K562 (cell line): ENCODE data around the gene EPB41L2. TPM values are rescaled to one million over a fixed set of nuclear protein-coding genes. Genes with fewer than 3 reads are reported as not detected.

Experiments
- ATAC-seq: fragments of 200-7000 bp; cut with Tn5 transposase; 3 replicates; pipeline ENCODE4 v1.9.1; 2020; ENCODE audit warnings: moderate library complexity
- BruUV-seq: library from RNA; stranded (reverse); fragments of 400-500 nt; replicated peaks from 2 replicates; lab custom pipeline; 2021; lab: Mats Ljungman, UMichigan
- CTCF ChIA-PET: fragments of 300-600 bp; formaldehyde crosslinking; extraction: SDS; loops from one replicate; lab custom pipeline; 2021; ENCODE audit warnings: low intra/inter-chr PET ratio; lab: Yijun Ruan, JAX
- POLR2A ChIA-PET: fragments of 300-600, 350-650 bp; sonication (Branson Sonifier 250); formaldehyde crosslinking; extraction: SDS; loops from one replicate; lab custom pipeline; 2021; ENCODE audit warnings: antibody characterized with exemption, inconsistent platforms; lab: Yijun Ruan, JAX
- DNase-seq, 4 experiments: peaks; one replicate each; pipeline versions ENCODE4 v3.0.0 to v3.0.0-alpha.2; 2011 to 2018; ENCODE audit warnings: low spot score in 3 of 4, mixed read lengths in 3 of 4; ENCODE audit errors: extremely low read depth in 1 of 4
- FAIRE-seq: peaks from 2 replicates; lab custom pipeline; 2011; peaks lifted over from hg19 to GRCh38; lab: Jason Lieb, UNC
- H2AFZ ChIP-seq: 2 replicates; pipeline ENCODE4 v1.6.0; 2011; ENCODE audit warnings: low read depth, low read length, control low read depth, inconsistent platforms
- H3K27ac ChIP-seq: fragments of 200-600 bp; 3 replicates; pipeline ENCODE4 v1.8.0; 2011; ENCODE audit warnings: low read depth, mild to moderate bottlenecking, control low read depth, inconsistent platforms, low read length, moderate library complexity, mixed read lengths; ENCODE audit errors: extremely low read depth
- H3K27me3 ChIP-seq, 2 experiments: fragments of 300-600 bp in 1 of 2; 2 replicates in 1 of 2; 3 replicates in 1 of 2; pipeline versions ENCODE4 v1.6.0 to v1.8.0; 2011; ENCODE audit warnings: inconsistent platforms in 2 of 2, low read length in 2 of 2, mild to moderate bottlenecking in 1 of 2, mixed read lengths in 1 of 2, moderate library complexity in 1 of 2; ENCODE audit not compliant: control insufficient read depth in 2 of 2, insufficient read depth in 2 of 2
- H3K36me3 ChIP-seq: fragments of 300-600 bp; 3 replicates; pipeline ENCODE4 v1.8.0; 2011; ENCODE audit warnings: mild to moderate bottlenecking, low read length, inconsistent platforms; ENCODE audit not compliant: control insufficient read depth, insufficient read depth
- H3K4me1 ChIP-seq, 2 experiments: fragments of 200-600 bp in 1 of 2; replicated peaks in 1 of 2; 2 replicates in 1 of 2; 3 replicates in 1 of 2; pipeline versions ENCODE4 v1.5.1 to v1.8.0; 2011; ENCODE audit warnings: inconsistent platforms in 2 of 2, low read length in 2 of 2, mild to moderate bottlenecking in 1 of 2, mixed read lengths in 1 of 2, moderate library complexity in 1 of 2; ENCODE audit not compliant: control insufficient read depth in 2 of 2, insufficient read depth in 2 of 2
- H3K4me2 ChIP-seq: 2 replicates; pipeline ENCODE4 v1.6.1; 2011; ENCODE audit warnings: low read length, control low read depth, inconsistent platforms, mixed read lengths; ENCODE audit not compliant: insufficient read depth
- H3K4me3 ChIP-seq: fragments of 200-600 bp; sonication (generic), shearing (Covaris generic); 2 replicates; pipeline ENCODE4 v1.5.1; 2016; ENCODE audit warnings: control low read depth, inconsistent platforms
- H3K79me2 ChIP-seq: fragments of 200-600 bp; 3 replicates; pipeline ENCODE4 v1.8.0; 2011; ENCODE audit warnings: low read length, inconsistent platforms; ENCODE audit not compliant: control insufficient read depth, insufficient read depth
- H3K9ac ChIP-seq, 2 experiments: 2 replicates each; pipeline versions ENCODE4 v1.6.0 to v1.6.1; 2011; ENCODE audit warnings: low read depth in 2 of 2, low read length in 2 of 2, control low read depth in 1 of 2, inconsistent platforms in 1 of 2, mild to moderate bottlenecking in 1 of 2, mixed read lengths in 1 of 2; ENCODE audit not compliant: insufficient read depth in 1 of 2
- H3K9me1 ChIP-seq: one replicate; pipeline ENCODE4 v1.6.0; 2011; ENCODE audit warnings: inconsistent platforms, mild to moderate bottlenecking, low read length, moderate library complexity; ENCODE audit not compliant: control insufficient read depth, insufficient read depth
- H3K9me3 ChIP-seq: replicated peaks from 2 replicates; pipeline ENCODE4 v1.5.1; 2011; ENCODE audit warnings: low read depth, low read length, inconsistent platforms; ENCODE audit not compliant: control insufficient read depth, insufficient read depth
- H4K20me1 ChIP-seq: replicated peaks from 2 replicates; pipeline ENCODE4 v1.6.1; 2011; ENCODE audit warnings: low read length, inconsistent platforms, mixed read lengths; ENCODE audit not compliant: control insufficient read depth, insufficient read depth
- ARID1B ChIP-seq: fragments of 450-650 bp; IDR thresholded peaks from 2 replicates; pipeline ENCODE4 v1.6.1; 2016; ENCODE audit warnings: antibody characterized with exemption, mild to moderate bottlenecking, inconsistent platforms
- EP300 ChIP-seq: IDR thresholded peaks from 2 replicates; pipeline ENCODE4 v1.6.1; 2012; ENCODE audit warnings: low read length, improper control_type of control experiment
- MAFF ChIP-seq: IDR thresholded peaks from 2 replicates; pipeline ENCODE4 v1.6.1; 2012; ENCODE audit warnings: low read length, improper control_type of control experiment
- MLLT1 ChIP-seq, 2 experiments: fragments of 450-650 bp; IDR thresholded peaks; 2 replicates each; pipeline ENCODE4 v1.6.1; 2016
- SNAPC5 ChIP-seq: fragments of 250-450 bp; sonication (Bioruptor Pico); IDR thresholded peaks from 2 replicates; pipeline ENCODE4 v1.8.0; 2021; ENCODE audit warnings: moderate library complexity, mild to moderate bottlenecking, inconsistent platforms
- SOX6 ChIP-seq: fragments of 450-650 bp; IDR thresholded peaks from 2 replicates; pipeline ENCODE4 v1.6.1; 2014; ENCODE audit warnings: mild to moderate bottlenecking
- TAL1 ChIP-seq: fragments of 450-650 bp; IDR thresholded peaks from 2 replicates; pipeline ENCODE4 v1.6.1; 2016; ENCODE audit warnings: mild to moderate bottlenecking
- ZEB2 ChIP-seq: fragments of 450-650 bp; IDR thresholded peaks from 2 replicates; pipeline ENCODE4 v1.6.1; 2016
- ZNF3 ChIP-seq: fragments of 250-450 bp; sonication (Bioruptor Pico); IDR thresholded peaks from 2 replicates; pipeline ENCODE4 v1.5.0; 2021; ENCODE audit warnings: mild to moderate bottlenecking, moderate library complexity
- ZNF77 ChIP-seq: fragments of 250-450 bp; sonication (Bioruptor Pico); IDR thresholded peaks from 2 replicates; pipeline ENCODE4 v1.5.0; 2020
- WGBS: fragments of 100-300 bp; shearing (Covaris generic); methylation state at CpG from one replicate; pipeline ENCODE4 v1.1.6; 2016; ENCODE audit warnings: low coverage, mixed read lengths; ENCODE audit not compliant: insufficient coverage; ENCODE audit errors: missing lambda C conversion rate; 5-methylcytosine and 5-hydroxymethylcytosine counted together
- in situ Hi-C: fragments of 300-500 bp; cut with MboI; formaldehyde crosslinking; loops from 4 replicates; pipeline ENCODE4 v1.15.0; 2018; ENCODE audit warnings: inconsistent platforms, mixed read lengths
- intact Hi-C: fragments of 100-400 bp; cut with micrococcal nuclease; formaldehyde crosslinking; loops from 2 replicates; pipeline ENCODE4 v1.14.2; 2022
- polyA plus RNA-seq, 8 experiments: library from polyadenylated mRNA; depleted of rRNA in 4 of 8; stranded (reverse) in 5 of 8; unstranded in 3 of 8; fragments of >200 nt; fragmentation: Nextera tagmentation in 2 of 8; fragmentation: Illumina TruSeq in 1 of 8; extraction: Ambion mirVana in 2 of 8; extraction: Trizol in 1 of 8; gene quantifications; 2 replicates each; pipeline versions ENCODE4 v1.2.1 to v1.2.3, GENCODE V29; 2011 to 2014; ENCODE audit warnings: inconsistent platforms in 1 of 8, missing spikeins in 1 of 8
- total RNA-seq, 7 experiments: library from RNA; depleted of rRNA in 6 of 7; stranded (reverse); fragments of >200 nt in 6 of 7; fragmentation: Illumina TruSeq in 2 of 7; extraction: Trizol in 2 of 7; gene quantifications; 2 replicates each; pipeline versions ENCODE4 v1.2.1 to v1.2.3, GENCODE V29; 2011 to 2021; ENCODE audit warnings: low replicate concordance in 1 of 7
- TF ChIP-seq, protein P1 (sequence below), 2 experiments: fragments of 450-650 bp in 1 of 2; sonication (generic) in 1 of 2; formaldehyde crosslinking in 1 of 2; IDR thresholded peaks in 1 of 2; conservative IDR thresholded peaks in 1 of 2; 2 replicates each; pipeline versions ENCODE4 v1.6.1 to v1.8.1; 2016 to 2023; ENCODE audit warnings: mild to moderate bottlenecking in 2 of 2, moderate library complexity in 2 of 2, inconsistent platforms in 1 of 2, missing genetic modification reagents in 1 of 2
- TF ChIP-seq, protein P2 (sequence below): fragments of 450-650 bp; IDR thresholded peaks from 2 replicates; pipeline ENCODE4 v1.6.1; 2017; ENCODE audit warnings: antibody characterized with exemption, mild to moderate bottlenecking

Gene EPB41L2
- total and polyA plus RNA-seq, 9 of the 15 experiments (the other 6 are each of a cell fraction or from before 2014, with no cell fraction given): 5.1 to 53.6 (median 25.0) TPM

DNA sequence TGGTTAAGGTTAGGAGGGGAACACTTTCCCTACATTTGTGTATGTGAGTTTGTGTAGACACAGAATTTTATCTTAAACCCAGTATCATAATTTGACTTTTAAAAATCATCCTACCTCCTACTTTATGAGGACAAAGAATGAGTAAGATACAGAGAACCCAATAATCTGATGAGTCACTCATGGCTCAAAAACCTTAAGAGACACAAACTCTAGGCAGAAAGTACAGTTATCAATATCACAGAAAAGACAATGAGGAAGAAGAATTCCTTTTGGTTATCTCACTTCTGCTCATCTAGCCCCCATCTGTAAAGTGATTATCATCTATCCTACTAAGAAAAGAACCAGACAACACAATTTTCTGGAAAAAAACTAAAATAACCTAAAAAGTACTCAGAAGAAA is 87.7 kb downstream of the EPB41L2 start (continued):
- TF ChIP-seq, protein P1, sequence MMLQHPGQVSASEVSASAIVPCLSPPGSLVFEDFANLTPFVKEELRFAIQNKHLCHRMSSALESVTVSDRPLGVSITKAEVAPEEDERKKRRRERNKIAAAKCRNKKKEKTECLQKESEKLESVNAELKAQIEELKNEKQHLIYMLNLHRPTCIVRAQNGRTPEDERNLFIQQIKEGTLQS (IDR thresholded peaks at IDR 0.05): peak; percentile 63
- TF ChIP-seq, protein P1 (CRISPR knock-in tag; conservative IDR thresholded peaks at IDR 0.05): no peak
- TF ChIP-seq ZEB2: no peak
- no peak for TF ChIP-seq ZNF3 (CRISPR knock-in tag)
- 0 out of 2 replicates have a peak, but pooled peaks have one; percentile 27 for TF ChIP-seq ARID1B
- 0 out of 2 replicates have a peak, but pooled peaks have one; percentile 46 for TF ChIP-seq MAFF
- TF ChIP-seq ZNF77 (CRISPR knock-in tag): no peak

DNA sequence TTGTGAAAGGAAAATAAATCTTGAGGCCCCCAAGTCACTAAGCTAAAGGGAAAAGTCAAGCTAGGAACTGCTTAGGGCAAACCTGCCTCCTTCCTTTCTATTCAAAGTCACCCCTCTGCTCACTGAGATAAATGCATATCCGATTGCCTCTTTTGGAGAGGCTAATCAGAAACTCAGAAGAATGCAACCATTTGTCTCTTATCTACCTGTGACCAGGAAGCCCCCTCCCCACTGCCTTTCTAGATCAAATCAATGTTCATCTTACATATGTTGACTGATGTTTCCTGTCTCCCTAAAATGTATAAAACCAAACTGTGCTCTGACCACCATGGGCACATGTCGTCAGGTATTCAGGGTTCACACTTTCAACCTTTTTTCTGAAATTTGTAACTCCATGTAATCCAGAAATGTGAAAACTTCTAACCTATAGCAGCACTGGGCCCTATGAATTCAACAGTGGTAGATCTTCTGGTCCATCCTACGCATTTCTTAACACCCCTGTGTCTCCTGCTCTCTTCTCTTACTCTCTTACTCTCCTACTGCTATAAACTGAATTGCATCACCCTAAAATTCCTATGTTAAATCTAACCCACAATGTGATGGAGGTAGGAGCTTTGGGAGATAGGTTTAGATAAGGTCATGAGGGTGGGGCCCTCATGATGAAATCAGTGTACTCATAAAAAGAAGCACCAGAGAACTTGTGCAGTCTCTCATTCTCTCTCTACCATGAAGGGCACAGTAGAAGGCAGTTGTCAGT is 89.3 kb downstream of the EPB41L2 start:
- BruUV-seq: no TSS peak
- DNase-seq: no peak
- Histone ChIP-seq H3K9ac (no peak overlapping the region), H3K9me1 (no peaks in the 10 kb centered on the region), H3K4me2 (no peak overlapping the region), H3K4me1 (peaks cover 2 to 4% of the 10 kb centered on the region in 2 experiments; a peak in 3 of 5 replicates), H3K4me3 (no peak overlapping the region), H4K20me1 (no peaks in the 10 kb centered on the region), H3K36me3 (no peaks in the 10 kb centered on the region), H2AFZ (no peak overlapping the region), H3K9me3 (no peaks in the 10 kb centered on the region), H3K27me3 (no peaks in the 10 kb centered on the region), H3K27ac (0 out of 3 replicates have a peak overlapping the region, but pooled peaks have one; percentile 18), H3K79me2 (peaks cover 33% of the 10 kb centered on the region; the same call in 2 of the 3 replicates)
- in situ Hi-C loops (no loop called here), intact Hi-C loops (no loop called here)
- CTCF ChIA-PET: no interaction called here
- POLR2A ChIA-PET: interaction anchor here (1.6 kb wide), 1 partner anchor 8 kb away, joined by 4 read pairs; no protein-coding TSS in a partner anchor
- peak; percentile 58 for ATAC-seq
- FAIRE-seq: peak; percentile 6
- WGBS: 9% methylated on average over 3 of the region's 3 CpGs
- TF ChIP-seq SOX6: peak; percentile 67
- no peak for TF ChIP-seq MLLT1 (IDR thresholded peaks at IDR 0.05)
- TF ChIP-seq, protein P2, sequence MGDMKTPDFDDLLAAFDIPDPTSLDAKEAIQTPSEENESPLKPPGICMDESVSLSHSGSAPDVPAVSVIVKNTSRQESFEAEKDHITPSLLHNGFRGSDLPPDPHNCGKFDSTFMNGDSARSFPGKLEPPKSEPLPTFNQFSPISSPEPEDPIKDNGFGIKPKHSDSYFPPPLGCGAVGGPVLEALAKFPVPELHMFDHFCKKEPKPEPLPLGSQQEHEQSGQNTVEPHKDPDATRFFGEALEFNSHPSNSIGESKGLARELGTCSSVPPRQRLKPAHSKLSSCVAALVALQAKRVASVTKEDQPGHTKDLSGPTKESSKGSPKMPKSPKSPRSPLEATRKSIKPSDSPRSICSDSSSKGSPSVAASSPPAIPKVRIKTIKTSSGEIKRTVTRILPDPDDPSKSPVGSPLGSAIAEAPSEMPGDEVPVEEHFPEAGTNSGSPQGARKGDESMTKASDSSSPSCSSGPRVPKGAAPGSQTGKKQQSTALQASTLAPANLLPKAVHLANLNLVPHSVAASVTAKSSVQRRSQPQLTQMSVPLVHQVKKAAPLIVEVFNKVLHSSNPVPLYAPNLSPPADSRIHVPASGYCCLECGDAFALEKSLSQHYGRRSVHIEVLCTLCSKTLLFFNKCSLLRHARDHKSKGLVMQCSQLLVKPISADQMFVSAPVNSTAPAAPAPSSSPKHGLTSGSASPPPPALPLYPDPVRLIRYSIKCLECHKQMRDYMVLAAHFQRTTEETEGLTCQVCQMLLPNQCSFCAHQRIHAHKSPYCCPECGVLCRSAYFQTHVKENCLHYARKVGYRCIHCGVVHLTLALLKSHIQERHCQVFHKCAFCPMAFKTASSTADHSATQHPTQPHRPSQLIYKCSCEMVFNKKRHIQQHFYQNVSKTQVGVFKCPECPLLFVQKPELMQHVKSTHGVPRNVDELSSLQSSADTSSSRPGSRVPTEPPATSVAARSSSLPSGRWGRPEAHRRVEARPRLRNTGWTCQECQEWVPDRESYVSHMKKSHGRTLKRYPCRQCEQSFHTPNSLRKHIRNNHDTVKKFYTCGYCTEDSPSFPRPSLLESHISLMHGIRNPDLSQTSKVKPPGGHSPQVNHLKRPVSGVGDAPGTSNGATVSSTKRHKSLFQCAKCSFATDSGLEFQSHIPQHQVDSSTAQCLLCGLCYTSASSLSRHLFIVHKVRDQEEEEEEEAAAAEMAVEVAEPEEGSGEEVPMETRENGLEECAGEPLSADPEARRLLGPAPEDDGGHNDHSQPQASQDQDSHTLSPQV: no peak
- TF ChIP-seq SNAPC5 (CRISPR knock-in tag): no peak
- 0 out of 2 replicates have a peak, but pooled peaks have one; percentile 11 for TF ChIP-seq TAL1
- TF ChIP-seq EP300: peak; percentile 39; the same call in 1 of the 2 replicates
